GM19463 (cell line): ENCODE results near the gene HPCAL1.

Experiments
- ATAC-seq: cut with Tn5 transposase; IDR thresholded peaks from one replicate; pipeline ENCODE4 v1.9.1; 2021; ENCODE audit warnings: mild to moderate bottlenecking, moderate library complexity; ENCODE audit not compliant: unreplicated experiment

HPCAL1 gene

DNA sequence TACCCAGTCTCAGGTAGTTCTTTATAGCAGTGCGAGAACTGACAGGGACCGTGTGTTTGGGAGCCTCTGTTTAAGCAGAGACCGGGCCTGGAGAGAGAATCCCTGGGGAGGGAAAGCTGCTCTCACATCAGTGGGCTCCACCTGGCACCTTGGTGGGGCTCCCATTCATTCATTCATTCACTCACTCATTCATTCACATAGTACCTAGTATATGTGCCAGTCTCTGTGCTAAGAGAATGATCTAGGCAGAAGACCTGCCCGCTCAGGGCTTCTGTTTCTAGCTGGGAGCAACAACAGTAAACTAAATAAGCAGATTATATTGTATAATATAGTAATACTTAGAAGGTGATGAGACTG is 17.8 kb downstream of the HPCAL1 start:
- no peak for ATAC-seq

DNA sequence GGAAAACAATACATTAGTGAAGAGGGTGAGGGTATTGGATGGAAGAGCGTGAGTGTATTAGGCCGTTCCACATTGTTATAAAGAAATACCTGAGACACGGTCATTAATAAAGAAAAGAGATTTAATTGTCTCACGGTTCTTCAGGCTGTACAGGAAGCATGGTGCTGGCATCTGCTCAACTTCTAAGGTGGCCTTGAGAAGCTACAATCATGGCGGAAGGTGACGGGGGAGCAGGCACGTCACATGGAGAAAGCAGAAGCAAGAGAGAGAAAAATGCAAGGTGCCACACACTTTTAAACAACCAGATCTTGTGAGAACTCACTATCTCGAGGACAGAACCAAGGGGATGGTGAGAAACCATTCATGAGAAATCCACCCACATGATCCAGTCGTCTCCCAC is 18.2 kb downstream of the HPCAL1 start:
- ATAC-seq, result no peak

DNA sequence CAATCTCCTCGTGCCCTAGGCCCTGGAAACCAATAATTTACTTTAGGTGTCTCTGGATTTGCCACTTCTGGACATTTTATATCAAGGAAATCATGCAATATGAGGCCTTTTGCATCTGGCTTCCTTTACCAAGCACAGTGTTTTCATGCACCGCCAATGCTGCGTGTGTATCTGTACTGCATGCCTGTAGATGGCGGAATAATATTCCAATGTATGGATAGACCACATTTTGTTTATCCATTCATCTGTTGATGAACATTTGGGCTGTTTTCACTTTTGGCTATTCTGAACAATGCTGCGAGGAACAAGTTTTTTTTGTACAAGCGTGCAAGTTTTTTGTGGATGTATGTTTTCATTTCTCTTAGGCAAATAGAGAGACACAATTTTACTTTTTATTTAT is 18.9 kb downstream of the HPCAL1 start:
- no peak for ATAC-seq

DNA sequence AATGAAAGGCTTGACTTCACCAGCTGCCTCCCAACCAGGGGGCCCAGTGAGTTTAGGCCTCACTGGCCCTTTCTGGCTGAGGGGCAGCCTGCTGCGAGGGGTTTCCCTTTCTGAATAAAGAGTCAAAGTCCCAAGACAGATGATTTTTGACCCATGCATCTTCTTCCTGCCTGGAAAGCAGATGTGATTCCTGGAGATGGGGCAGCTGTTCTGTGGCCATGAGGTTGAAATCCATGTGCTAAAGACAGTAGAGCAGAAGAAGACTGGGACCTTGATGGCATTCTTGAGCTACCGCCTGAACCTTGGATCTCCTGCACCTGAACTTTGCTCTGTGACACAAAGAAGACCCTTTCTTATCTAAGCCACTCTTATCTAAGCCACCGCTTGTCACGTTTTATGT is 19.8 kb downstream of the HPCAL1 start:
- ATAC-seq, result no peak

DNA sequence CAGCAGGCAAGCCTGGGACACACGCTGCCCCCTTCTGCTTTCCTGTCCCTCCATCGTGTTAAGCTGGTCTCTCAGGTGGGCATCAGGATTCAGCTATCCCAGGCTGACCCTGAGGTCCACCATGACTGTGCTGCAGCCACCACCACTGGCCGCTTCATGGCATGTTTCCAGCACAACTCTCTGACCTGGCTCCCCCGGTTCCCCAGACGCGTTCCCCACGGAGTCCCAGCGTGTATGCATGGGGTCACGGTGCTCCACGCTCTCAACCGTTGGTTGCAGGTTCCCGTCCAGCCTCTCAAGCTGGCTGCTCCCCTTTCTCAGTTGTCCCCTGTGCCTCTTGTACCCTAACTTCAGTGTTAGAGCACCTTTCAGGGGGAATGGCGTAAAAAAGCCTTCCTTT is 20.3 kb downstream of the HPCAL1 start:
- no peak for ATAC-seq

DNA sequence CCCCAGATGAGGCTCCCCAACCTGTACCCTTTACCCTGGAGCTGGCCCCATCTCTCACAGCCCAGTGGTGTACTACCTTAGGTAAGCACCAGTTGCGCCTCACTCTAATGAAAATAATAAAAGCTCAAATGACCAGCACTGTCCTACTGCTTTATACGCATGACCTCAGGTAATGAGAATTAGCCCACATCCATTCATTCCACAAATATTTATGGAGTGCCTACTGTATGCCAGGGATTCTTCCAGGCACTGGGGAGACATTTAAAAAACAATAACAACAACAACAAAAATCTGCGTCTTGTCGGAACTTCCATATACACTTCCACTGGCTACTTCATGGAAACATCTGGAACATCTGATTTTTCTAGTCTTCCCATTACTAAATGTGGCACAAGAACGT is 20.8 kb downstream of the HPCAL1 start:
- ATAC-seq, result no peak

DNA sequence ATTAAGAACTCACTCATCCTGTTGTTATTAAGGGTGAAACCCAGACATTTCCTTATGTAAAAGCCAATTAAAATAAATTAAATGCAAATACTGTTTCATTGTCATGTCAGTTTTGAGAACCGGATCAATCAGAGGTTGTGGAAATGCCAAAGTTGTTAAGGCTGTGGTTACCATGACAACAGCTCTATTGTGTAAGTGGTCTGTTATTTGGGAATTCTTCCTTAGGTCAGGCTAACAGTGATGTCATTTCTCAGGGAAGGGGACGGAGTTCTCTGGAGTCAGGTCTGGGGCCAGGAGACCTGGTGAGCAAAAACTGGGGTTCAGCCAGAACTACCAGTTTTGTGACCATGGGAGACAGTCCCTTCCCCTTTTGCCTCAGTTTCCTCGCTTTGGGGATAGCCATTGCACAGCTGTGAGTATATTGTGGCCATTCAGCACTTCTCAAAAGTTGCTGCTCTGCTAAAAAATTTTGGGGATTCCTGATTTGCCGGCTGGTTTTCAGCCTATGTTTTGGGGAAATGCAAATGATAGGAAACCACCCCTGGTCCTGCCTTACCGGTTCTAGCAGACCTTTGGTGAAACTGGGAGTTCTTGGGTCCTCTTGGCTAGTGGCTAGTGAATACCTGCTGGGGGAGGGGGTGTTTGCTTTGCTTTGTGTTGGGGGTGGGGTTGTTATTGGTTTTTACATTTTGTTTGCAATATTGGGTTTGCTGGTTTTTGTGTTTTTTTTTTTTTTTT is 21.6 kb downstream of the HPCAL1 start:
- ATAC-seq, result peak; percentile 65

DNA sequence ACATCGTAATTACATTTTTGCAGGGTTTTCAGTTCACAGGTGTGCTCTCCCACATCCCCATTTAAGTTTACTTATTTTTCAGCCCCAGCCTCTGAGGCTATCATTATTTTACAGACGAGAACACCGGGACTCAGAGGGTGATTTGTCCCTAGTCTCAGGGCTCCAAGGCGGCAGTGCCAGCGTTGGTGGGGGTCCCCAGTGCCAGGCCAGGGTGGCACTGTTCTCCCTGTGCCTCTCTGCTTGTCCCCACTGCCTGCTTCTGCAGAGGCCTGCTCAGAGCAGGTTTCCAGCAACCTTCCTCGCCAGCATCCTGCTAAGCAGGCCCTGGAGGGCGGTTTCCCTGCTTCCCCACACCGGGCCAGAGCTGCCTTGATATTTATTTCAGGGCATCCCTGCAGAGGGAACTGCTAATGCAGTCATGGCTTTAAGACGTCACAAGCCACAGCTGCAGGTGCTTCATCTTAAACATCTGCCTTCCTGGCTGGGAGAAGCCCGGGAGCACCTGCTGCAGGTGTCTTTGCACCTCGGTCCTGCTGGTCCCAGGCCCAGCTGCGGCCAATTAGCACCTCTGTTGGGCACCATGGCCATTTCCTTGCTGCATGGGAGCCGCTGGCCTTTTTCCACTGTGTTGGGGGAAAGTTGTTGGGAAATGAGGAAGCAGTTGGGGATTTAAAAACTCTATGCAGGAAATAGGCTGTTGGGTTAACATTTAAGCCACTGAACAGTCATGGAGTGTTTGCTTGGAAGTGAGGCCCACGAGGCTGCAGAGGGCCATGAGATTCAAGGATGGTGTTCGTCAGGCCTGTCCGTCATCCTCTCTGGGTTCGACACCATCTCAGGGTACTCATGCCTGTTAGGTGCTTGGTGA is 22.8 kb downstream of the HPCAL1 start:
- ATAC-seq, result no peak

DNA sequence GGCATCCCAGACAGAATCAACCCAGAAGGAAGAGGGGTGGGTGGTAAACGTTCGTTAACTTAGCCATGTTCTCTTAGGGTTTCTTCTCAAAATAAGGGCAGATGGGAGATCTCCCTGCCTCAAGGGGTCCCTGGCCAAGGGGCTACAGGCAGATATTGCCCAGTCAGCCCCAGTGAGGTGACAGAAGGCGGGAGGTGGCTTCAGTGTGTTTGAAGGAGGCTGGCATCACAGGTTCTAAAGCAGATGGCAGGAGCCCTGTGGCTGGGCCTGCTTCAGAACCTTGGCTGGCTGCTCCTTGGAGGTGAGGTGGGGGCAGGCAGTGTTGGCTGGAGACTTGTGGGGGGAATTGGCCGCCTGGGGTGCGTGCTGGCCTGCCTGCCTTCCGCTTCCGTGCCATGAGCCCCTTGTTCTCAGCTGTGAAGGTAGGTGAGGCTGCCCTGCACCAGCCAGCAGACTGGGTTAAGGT is 23.5 kb downstream of the HPCAL1 start:
- no peak for ATAC-seq

DNA sequence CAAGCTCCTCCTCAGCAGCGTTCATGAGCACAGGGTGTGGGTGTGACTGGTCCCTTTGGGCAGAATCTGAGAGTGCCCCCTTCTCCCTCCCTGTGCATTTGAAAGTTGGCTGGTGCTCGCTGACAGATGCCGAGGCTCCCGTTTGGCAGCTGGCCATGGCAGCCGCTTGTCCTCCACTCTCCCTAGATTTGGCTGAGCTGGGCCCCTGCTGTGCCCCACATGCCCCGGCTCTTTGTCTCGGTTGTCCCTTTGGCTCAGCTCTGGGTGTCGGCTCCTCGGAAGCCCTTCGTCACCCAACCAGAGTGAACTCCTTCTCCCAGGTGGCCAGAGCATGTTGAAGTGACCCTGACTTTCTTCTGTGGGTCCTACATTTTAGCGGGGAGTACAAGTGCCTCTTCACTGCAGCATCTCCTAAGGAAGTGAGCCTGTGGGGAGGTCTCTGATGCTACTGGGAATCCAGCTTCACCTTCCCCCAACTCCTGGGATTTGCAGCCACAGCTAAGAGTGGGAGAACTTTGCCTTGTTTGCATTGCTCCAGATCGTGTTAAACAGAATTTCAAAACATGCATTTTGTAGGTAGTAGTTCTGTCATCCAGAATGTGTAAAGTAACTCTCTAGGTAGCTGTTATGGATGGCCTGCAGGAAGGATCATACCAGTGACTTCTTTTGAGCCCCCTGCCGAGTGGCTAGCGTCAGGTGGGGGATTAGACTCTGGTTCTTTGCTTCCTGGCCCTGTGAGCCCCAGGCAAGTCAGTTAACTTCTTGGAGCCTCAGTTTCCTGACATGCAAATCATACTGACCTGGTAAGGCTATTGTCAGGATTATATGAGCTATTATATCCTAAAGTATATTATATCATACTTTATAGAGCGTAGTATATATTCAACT is 24.2 kb downstream of the HPCAL1 start:
- ATAC-seq, result no peak

DNA sequence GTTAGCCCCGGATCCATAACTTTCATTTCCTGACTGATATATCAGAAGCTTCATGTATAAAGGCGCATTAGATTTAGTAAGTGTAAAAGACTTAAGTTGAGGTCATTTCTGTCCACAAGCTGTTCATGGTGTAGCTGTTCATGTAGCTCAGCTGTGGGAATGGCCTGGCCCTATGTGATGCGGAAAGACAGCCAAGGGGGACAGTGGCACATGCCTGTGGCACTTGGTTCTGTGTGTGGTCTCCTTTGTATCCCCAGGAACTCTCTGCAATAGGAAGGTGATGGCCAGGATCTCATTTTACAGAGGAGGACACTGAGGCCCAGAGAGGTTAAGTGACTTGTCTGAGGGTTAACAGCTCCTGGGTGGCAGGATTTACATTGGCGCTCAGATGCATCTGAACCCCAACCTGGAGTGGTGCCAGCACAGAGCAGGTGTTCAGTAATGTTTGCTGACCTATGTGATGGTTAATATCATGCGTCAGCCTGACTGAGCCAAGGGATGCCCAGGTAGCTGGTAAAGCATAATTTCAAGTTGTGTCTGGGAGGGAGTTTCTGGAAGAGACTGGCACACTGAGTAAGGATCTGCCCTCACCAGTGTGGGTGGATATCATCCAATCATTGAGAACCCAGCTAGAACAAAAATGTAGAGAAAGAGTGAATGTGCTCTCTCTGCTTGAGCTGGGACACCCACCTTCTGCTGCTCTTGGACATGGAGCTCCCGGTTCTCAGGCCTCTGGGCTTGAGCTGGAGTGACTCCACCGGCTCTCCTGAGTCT is 25.4 kb downstream of the HPCAL1 start:
- ATAC-seq, result no peak

DNA sequence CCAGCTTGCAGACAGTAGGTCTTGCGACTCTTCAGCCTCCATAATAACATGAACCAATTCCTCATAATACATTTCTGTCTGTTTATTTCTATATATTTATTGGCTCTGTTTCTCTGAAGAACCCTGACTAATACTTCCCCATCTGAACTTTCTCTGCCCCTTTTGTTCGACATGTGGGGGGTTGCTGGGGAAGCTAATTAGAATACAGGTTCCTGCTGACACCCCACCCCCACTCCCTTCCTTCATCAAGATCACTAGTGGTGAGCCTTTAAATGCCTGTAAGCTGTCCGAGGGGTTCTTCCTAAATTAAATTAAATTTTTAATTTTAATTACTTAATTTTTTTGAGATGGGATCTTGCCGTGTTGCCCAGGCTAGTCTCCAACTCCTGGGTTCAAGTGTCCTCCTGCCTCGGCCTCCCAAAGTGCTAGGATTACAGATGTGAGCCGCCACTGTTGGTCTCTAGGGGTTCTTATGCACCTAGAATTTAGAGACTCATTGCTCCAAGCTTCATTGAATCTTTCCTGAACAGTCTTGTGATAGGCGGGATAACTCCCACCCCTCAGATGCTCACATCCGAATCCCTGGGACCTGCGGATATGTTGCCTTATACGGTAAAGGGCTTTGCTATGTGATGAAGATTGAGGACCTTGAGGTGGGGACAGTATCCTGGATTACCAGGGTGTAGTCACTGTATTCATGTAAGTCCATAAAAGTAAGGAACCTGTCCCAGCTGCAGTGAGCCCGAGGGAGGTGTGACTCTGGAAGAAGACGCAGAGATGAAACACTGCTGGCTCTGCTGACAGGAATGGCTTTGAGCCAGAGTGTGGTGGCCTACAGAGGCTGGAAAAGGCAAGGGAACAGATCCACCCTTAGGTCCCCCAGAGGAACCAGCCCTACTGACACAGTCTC is 26.2 kb downstream of the HPCAL1 start:
- no peak for ATAC-seq

DNA sequence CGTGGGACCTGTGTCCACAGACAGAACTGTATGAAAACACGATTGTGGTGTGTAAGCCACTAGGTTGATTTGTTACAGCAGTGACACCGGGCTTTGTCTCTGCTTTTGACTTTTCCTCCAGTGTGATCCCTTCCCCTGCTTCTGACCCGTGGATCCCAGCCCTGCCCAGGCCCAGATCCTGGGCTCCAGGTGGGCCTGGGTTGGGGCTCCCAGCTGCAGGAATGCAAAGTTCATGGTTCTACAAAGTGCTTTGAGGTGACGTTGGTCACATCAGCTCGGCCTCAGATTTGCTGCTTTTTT is 26.8 kb downstream of the HPCAL1 start:
- no peak for ATAC-seq

DNA sequence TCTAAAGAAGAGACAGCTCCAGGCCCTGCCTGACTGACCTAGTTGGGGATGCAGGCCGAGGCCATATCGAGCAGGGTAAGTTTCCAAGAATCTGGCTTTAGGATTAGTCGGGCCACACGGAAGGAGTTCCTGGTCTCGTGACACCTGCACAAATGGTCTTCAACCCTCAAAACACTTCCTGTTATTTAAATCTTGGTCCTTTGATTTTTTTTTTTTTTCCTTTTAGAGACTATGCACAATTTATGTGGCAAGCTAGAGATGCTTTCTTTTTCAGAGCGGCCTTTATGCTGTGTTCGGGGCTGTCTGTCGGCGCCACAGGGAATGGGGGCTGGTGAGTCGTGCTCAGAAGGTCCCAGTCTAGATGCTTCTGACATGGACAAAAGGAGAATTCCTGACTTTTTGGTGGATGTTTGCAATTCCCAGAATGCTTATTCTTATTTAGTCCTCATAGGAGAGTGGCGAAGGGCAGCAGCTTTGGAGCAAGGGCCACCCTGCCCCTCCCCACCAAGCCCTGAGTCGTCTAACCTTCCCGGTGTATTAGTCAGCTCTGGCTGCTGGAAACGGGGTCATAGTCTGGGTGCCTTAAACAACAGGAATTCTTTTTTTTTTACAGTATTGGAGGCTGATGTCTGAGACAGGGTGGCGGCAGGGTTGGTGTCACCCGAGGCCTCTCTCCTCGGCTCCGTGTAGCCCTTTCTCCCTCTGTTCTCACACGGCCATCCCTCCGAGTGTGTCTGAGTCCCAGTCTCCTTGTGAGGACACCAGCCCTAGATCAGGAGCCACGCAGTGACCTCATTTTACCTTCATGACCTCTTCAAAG is 27.4 kb downstream of the HPCAL1 start:
- ATAC-seq, result no peak

DNA sequence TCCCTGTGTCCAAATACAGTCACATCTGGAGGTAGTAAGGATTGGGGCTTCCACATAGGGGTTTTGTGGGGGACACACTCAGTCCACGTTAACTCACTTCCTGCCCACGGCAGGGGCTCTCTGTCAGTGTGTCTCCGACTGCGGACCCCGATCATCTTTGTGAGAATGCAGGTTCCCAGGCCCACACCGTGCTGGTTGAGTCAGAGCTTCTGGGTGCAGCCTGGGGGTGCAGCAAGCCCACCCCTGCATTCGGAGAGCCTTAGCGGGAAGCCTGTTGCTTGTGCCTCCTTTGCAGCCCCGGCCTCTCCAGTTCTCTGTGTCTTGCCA is 28.0 kb downstream of the HPCAL1 start:
- no peak for ATAC-seq

DNA sequence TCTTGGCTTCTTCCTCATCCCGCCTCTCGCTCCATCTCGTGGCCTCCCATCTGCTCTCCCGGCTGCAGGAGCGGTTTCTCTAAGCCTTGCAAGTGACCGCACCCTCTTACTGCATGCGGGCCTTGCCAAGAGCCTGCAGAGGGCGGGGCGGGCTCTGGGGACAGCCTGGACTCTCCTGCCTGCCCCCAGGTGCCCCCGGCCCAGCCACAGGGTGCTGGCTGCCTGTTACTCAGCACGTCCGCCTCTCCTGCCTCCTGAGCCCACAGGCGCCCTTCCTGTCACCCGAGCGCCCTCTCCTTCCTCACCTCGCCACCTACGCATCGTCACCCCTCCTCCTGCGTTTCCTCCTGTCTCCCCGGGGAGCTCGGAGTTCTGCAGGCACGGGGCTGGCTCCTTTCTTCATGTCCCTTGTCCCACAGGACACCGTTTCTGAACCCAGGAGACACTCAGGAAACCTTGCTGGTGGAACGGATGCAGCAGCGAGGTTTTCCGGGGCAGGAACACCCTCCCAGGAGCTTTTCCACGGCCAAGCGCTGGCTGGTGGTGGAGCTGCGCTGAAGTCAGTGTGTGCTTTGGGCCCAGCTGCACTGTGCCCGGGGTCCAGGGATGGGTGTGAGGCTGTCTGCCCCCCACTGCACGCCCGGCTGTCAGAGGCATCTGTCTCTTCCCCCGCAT is 28.5 kb downstream of the HPCAL1 start:
- ATAC-seq, result peak; percentile 74

DNA sequence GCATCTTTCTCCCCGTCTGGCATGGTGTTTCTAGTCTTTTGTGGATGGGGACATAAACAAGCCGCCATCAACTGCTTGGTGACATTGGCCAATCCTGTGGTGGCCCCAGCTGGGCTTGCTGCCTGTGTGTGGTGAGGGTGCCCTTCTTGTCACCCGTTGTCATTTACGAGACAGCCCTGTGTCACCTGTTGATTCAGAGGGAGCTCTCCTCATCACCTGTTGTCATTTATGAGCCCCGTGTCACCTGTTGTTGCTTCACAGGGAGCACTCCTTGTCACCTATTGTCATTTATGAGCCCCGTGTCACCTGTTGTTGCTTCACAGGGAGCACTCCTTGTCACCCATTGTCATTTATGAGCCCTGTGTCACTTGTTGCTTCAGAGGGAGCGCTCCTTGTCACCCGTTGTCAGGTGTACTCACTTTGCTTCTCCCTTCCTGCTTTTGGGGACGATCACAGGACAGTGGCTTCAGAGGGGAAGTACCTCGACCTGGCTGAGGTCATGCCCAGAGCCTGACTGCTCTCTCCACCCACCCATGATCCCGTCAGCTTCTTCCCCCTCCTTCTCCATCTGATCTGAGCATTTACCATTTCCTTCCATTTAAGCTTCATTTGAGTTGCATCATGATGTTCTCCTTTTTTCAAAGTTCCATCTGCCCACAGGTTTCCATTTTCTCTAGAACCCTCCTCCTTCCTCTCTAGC is 29.1 kb downstream of the HPCAL1 start:
- ATAC-seq, result peak; percentile 69
